Erythroblast (primary cell): ENCODE results near the gene PPCDC.

Experiments used
- GATA1 ChIP-seq: IDR thresholded peaks from 2 replicates; pipeline ENCODE4 v1.6.1; 2011; ENCODE audit warnings: low read depth, mild to moderate bottlenecking, control low read depth, low read length, moderate library complexity
- POLR2A ChIP-seq: IDR thresholded peaks from 2 replicates; pipeline ENCODE4 v1.6.1; 2011; ENCODE audit warnings: mild to moderate bottlenecking, low read length

GRCh38 chr15:75068748-75069147, 45.4 kb downstream of the PPCDC start:
- TF ChIP-seq POLR2A, result no peak
- TF ChIP-seq GATA1, result no peak
